ENCODE measurements around the gene FAF1. TPM values are rescaled to one million over a fixed set of nuclear protein-coding genes. Genes with fewer than 3 reads are reported as not detected.

The FAF1 gene
- total RNA-seq, 1 donor from 2014 or later = 82.6 TPM

GRCh38 chr1:50978144-50978851 is 18.2 kb upstream of the FAF1 start:
- peak; percentile 70 for DNase-seq

GRCh38 chr1:50977575-50978143 is 17.6 kb upstream of the FAF1 start:
- peak; percentile 27 for DNase-seq

GRCh38 chr1:50976890-50977574 is 17.0 kb upstream of the FAF1 start:
- peak; percentile 9 for DNase-seq

GRCh38 chr1:50976111-50976889 is 16.2 kb upstream of the FAF1 start:
- DNase-seq = peak; percentile 13

- peak; percentile 10 for DNase-seq
These were observed 15.4 kb upstream of the FAF1 start for GRCh38 chr1:50975436-50975835.

GRCh38 chr1:50974618-50974935 is 14.5 kb upstream of the FAF1 start:
- DNase-seq = no peak

- peak; percentile 4 for DNase-seq
These were observed 14.0 kb upstream of the FAF1 start for GRCh38 chr1:50973875-50974617.

- DNase-seq = no peak
These were observed 13.2 kb upstream of the FAF1 start for GRCh38 chr1:50973255-50973654.

- DNase-seq = peak; percentile 9
These were observed 12.7 kb upstream of the FAF1 start for GRCh38 chr1:50972766-50973165.

- peak; percentile 16 for DNase-seq
These were observed 11.8 kb upstream of the FAF1 start for GRCh38 chr1:50971748-50972305.

GRCh38 chr1:50970931-50971582 is 11.0 kb upstream of the FAF1 start:
- peak; percentile 26 for DNase-seq

- DNase-seq = no peak
These were observed 10.4 kb upstream of the FAF1 start for GRCh38 chr1:50970509-50970887.

GRCh38 chr1:50969611-50970508 is 9.8 kb upstream of the FAF1 start, which contains the start of gene CDKN2C:
Gene CDKN2C (plus strand): TSS chr1:50970245. CDS start chr1:50970369, 124 bp downstream.
- DNase-seq = peak; percentile 76

- peak; percentile 35 for DNase-seq
These were observed 8.9 kb upstream of the FAF1 start for GRCh38 chr1:50968821-50969610.

GRCh38 chr1:50968158-50968820 is 8.2 kb upstream of the FAF1 start:
- peak; percentile 95 for DNase-seq

- DNase-seq = no peak
These were observed 7.5 kb upstream of the FAF1 start for GRCh38 chr1:50967416-50968157.

- DNase-seq = no peak
These were observed 6.9 kb upstream of the FAF1 start for GRCh38 chr1:50966991-50967390.

- no peak for DNase-seq
These were observed 4.8 kb upstream of the FAF1 start for GRCh38 chr1:50964863-50965262.
